Stimulated activated CD8-positive, alpha-beta memory T cell treated with anti-CD3 and anti-CD28 coated beads, Interleukin-4, amount 100 ng/mL, for 48 hours (primary cell): ENCODE data around the gene GABRG3.

Source experiments
- DNase-seq: peaks from one replicate; pipeline ENCODE4 v3.0.0-alpha.2; 2020

GABRG3 gene

GRCh38 chr15:27196691-27197090 lies 225.7 kb downstream of the GABRG3 start:
- no peak for DNase-seq

DNA sequence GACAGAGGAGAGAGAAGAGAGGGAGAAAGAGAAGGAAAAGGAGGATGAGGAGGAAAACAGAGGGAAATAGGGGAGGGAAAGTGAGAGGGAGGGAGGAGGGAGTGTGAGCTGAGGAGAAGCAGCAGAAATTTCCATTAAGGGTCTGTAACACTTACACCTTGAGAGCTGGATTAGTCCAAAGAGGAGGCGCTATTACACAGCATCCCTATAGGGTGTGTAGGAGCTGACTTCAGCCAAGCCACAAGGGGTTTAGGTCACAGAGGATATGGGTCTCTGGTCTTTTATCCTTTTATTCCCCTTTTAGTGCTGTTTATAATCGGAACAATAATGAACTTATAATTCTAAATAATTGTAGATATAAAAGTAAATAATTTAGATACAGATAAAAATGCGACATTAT lies 230.4 kb downstream of the GABRG3 start:
- DNase-seq, result no peak

DNA sequence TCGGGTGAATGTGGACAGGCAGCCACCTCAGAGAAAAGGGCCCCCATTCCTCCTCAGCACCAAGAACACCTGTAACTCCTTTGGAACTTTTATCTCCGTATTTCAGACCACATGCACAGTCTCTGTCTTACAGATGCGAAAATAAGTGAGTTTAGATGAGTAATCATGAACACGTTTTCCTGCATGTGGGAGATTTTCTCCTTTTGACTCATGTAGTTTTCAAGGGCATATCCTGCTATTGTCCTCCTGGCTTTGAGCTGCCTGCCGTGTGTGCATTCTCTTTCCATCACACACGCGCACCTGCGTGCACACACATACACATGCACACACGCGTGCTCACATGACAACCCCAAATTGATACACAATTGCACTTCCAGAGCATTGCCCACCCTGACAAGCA lies 239.2 kb downstream of the GABRG3 start:
- no peak for DNase-seq

GRCh38 chr15:27214032-27214431 lies 243.1 kb downstream of the GABRG3 start:
- no peak for DNase-seq

DNA sequence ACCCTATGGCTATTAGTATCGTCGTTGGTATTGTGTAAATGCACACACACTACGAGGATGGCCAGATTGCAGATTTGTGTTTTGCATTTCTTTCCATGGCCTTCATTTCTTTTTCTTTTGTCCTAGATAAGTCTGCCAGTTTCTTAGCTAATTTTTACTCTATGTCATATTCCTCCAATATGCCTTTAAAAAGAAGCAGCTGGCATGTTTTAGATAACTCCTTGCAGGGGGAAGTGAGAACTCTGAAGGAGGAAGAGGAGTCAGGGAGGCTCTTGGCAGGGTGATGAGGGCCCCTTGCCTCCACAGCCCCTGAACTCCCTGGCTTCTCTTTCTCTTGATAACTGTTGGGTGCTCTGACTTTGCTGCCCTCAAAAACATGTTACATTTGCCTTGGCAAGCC lies 244.0 kb downstream of the GABRG3 start:
- no peak for DNase-seq

DNA sequence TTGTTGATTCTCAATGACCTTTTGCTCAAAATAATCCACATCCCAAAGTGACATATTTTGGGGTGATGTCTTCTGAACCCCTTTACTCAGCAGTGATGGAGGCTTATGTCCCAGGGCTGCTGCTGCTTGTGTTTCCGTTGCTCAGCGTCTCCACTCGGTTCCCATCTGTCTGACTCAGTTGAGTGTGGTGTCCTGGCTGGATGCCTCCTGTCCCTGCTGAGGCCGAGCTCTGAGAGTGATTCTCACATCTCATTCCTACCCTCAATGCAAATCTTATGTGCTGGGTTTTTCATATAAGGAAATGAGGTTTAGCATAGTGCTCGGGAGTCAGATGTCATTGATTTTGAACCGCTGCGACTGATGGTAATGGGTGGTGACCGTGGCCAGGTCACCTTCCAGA lies 247.4 kb downstream of the GABRG3 start:
- DNase-seq, result no peak

GRCh38 chr15:27219636-27220035 lies 248.7 kb downstream of the GABRG3 start:
- DNase-seq, result no peak

- no peak for DNase-seq
These were observed 249.2 kb downstream of the GABRG3 start for GRCh38 chr15:27220199-27220598.

- DNase-seq, result no peak
These were observed 251.5 kb downstream of the GABRG3 start for GRCh38 chr15:27222479-27222878.

DNA sequence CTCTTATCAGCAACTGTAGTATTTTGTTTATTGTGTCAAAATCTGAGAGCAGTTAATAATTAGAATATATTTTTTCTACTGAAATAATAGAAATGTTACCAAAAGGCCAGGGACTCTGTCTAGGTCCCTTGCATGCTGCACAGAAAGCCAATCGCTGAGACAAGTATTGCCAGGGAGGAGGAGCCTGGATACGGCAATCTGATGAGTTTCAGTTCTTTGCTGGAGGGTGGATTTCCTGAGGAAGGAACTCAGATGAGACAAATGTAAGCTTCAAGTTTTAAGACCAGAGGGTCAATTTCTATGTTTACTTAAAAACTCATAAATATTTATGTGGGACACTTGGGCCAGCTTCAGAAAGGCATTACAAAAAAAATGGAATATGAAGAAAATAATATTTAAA lies 252.2 kb downstream of the GABRG3 start:
- no peak for DNase-seq

GRCh38 chr15:27231811-27232210 lies 260.8 kb downstream of the GABRG3 start:
- no peak for DNase-seq

- no peak for DNase-seq
These were observed 261.9 kb downstream of the GABRG3 start for GRCh38 chr15:27232876-27233275.

- DNase-seq, result no peak
These were observed 263.6 kb downstream of the GABRG3 start for GRCh38 chr15:27234593-27234992.

DNA sequence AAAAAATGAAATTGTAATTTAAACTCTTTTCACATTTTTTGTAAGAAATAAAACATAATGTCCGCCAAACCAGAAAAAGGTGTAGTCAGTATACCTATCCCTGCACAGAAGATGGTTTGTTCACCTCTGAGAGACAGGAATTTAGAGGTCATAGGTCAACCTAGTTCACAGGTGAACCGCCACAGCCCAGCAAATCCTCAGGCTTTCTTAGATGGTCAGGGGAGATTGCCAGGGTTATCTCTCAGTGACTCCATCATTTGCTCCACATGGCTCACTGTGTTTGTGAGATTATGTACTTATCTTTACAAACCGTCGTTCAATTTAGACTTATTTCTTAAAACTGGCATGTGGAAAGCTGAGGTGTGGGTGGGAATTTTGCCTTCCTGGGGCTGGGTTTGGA lies 264.2 kb downstream of the GABRG3 start:
- DNase-seq, result no peak

GRCh38 chr15:27235681-27236080 lies 264.7 kb downstream of the GABRG3 start:
- DNase-seq, result no peak

- DNase-seq, result no peak
These were observed 266.4 kb downstream of the GABRG3 start for GRCh38 chr15:27237319-27237939.

GRCh38 chr15:27238209-27238608 lies 267.2 kb downstream of the GABRG3 start:
- no peak for DNase-seq

DNA sequence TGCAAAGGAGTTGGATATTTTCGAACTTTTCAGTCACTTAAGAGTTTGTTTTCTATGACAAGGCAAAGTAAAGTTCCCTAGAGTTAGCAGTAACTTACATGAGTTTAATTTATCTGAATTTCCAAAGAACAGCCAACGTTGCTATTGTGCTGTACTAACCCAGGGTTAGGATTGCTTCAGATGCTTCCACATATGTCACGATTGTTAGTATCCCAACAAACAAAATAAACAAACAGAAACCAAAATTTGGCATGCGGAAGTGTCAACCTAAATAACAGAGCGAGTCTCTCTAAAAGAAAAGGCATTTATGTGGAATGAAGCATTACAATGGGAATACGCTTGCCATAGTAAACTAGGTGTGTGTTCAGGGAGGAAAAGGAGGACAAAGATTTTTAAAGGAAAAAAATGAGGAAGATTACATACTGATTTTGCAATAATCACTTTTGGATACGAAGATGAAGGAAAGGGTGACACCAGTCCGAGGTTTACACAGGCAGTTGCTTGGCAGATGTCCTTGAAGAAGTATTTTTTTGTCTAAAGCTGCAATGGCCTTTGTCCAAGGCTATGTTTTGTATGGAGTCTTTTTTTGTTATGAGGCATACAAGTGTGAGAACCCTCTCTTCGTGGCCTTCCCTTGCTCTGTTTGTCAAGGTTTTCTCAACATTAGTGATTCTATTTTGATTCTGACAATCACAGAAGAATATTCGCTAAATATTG lies 267.9 kb downstream of the GABRG3 start:
- DNase-seq, result no peak

GRCh38 chr15:27241943-27242342 lies 271.0 kb downstream of the GABRG3 start:
- DNase-seq, result no peak

DNA sequence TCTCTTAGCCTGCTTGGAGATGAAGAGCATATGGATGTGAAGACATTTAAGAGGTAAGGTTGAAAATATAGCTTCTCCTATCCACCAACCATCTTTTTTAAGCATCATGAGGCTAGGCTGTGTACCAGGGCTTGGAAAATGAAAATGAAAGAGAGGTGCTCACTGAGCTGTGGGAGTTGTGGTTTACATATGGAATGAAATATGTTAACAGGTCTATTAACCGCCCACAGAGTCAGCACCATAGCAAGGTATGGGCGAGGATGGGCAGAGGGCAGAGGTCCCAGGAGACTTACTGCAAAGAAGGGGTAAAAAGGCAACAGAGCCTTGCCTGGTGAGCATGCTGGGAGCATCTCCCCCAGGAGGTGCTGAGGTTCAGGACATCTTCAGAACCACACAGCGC lies 273.1 kb downstream of the GABRG3 start:
- no peak for DNase-seq

DNA sequence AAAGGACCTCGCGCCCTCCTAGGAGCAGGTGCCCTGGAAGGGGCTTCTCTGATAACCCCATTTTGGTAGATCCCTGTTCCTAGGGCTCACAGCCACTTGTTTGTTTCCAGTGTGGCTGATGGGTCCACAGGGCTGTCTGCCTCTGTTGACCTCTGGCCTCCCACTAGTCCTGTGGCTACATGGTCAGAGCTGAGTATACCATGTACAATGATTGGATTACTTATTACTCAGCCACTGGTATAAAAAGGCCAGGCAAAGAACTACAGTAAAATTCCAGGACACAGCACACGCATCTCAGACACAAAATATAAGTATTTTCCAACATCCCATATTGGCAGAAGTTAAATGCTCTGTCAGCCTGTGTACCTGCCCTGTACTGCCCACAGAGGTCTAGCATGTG lies 277.3 kb downstream of the GABRG3 start:
- DNase-seq, result no peak

GRCh38 chr15:27249046-27249759 lies 278.2 kb downstream of the GABRG3 start:
- DNase-seq, result no peak

DNA sequence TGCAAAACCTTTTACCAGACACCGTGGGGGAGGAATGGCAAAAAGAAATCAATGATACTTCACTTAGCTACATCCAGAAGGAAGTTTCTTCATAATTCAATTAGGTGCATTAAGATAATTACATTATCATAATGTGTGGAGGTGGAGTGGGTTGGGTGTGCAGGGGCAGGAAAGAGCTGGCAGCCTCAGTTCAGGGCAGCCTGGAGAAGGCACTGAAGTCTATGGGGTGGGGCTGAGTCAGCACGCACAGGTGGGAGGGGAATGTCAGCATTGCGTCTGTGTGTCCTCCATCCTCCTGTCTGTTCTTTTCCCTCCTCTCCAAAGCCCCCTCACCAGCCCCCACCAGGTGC lies 278.8 kb downstream of the GABRG3 start:
- DNase-seq, result no peak

- DNase-seq, result no peak
These were observed 279.2 kb downstream of the GABRG3 start for GRCh38 chr15:27250223-27250622.
